CD4-positive, alpha-beta T cell treated with Interleukin-1 beta for 1 hour (primary cell): ENCODE results near the gene SYNJ2.

Experiments used
- DNase-seq, 2 donors: peaks; one replicate each; pipeline ENCODE4 v3.0.0-alpha.2; 2020 to 2022

Gene SYNJ2

GRCh38 chr6:158015188-158015506 is 33.5 kb downstream of the SYNJ2 start:
- DNase-seq, result no peak

DNA sequence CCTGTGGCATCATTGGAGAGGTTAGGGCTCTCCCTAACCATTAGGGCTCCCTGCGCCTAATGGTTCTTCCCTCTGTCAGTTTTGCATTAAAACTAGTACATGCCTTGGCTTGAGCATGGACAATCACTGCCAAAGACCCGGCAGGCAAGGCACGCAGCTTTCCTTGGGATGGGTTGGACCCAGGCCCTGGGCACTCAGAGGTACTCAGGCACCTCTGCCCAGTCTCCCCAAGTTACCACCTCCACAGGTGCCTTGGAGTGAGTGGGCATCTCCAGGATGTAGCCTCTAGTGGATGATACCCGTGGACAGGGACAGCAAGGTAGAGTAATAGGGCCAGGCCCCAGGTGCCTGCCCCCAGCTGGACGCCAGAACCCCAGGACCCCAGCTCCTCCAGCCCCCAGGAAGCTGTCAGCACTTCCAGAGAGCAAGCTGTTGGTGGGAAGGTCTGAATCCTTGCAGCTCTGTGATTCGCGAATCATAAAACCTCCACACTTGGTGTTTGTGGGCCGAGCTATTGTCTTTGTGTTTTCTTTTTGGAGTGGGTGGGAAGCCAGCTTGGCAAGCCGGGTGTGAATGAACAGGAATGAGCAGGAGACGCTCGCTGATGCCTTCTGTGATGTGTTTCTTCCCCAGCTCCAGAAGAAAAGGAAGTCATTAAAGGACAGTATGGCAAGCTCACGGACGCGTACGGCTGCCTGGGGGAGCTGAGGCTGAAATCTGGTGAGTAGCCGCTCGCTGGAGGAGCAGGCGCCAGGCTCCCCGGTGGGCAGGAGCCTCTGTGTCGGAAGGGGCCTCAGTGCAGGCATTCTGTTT is 35.1 kb downstream of the SYNJ2 start:
- no peak for DNase-seq

- no peak for DNase-seq
Measured at GRCh38 chr6:158017621-158018040, 36.0 kb downstream of the SYNJ2 start.

DNA sequence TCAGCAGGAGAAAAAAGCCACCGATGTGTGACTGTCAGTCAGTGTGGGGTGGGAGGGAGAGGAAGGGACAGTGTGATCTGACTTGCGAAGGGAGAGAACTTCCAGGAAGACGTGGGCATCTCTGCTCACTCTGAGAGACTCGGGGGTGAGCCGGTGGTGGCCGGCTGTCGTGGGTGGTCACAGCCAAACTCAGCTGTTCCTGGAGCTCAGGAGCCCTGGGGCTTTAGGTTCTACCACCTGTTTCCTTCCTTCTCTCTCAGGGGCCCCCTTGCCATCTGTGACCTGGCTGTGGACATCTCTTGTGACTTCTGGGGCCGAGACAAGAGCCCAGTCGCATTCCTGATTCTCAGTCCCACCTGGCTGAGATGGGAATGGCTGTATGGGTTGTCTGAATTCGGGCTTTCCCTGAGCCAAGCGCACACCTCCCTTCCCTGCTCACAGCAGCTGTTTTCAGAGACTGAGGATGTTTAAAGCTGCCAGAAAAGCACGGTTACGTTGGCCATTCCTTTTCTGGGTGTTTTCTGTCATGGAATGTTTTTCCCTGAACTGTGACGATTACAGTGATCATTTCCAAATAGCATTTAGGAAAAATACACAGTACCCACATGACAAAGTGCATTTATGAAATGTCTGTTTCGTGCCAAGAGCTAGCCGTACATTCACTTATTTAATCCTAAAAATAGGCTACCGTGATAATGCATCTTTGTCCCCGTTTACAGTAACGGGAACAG is 36.5 kb downstream of the SYNJ2 start:
- no peak for DNase-seq

GRCh38 chr6:158018851-158019361 is 37.2 kb downstream of the SYNJ2 start:
- DNase-seq, result no peak

DNA sequence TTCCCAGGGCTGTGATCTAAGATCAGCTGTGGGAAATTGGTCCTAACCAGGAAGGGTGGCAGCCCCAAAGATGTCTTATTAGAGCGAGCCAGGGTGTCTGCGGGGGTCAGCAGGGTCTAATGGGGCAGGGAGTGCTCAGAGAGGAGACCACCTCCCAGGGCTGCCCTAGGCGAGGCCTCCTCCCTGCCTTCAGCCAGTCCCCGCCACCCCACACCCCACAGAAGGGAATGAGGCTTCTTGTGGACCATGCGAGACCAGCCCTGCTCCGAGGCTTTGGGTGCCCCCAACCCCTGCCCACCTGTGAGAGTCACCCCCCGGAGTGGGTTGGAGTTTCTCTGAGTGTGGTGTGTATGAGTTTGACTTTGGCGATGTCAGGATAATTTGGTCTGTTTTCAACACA is 37.8 kb downstream of the SYNJ2 start:
- no peak for DNase-seq

DNA sequence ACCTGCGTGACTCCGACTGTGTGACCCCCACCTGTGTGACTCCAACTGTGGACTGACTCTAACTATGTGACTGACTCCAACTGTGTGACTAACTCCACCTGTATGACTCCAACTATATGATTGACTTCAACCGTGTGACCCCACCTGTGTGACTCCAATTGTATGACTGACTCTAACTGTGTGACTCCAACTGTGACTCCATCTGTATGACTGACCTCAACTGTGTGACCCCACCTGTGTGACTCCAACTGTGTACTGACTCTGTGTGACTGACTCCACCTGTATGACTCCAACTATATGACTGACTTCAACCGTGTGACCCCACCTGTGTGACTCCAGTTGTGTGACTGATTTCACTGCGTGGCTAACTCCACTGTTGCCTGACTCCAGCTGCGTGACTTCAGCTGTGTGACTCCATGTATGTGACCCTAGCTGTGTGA is 38.6 kb downstream of the SYNJ2 start:
- no peak for DNase-seq

GRCh38 chr6:158020811-158021210 is 39.1 kb downstream of the SYNJ2 start:
- no peak for DNase-seq

DNA sequence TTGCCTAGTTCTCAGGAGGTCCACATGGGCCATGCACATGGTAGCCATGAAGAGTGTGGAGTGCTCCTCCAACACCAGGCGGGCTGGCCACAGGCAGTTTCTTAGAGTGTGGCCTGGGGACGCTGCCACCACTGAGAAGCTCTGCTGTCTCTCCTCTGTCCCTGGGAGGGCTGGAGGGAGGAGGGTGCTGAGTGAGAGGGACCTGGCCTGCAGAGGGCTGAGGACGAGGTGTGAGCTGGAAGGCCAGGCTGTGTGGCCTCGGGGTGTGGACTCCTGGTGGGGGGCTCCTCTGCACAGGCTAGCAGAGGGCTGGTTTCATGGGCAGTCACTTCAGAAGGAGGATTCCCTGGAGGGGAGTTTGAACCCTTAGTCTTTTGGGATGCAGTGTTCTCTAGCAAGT is 39.7 kb downstream of the SYNJ2 start:
- no peak for DNase-seq

GRCh38 chr6:158021814-158022748 is 40.4 kb downstream of the SYNJ2 start:
- no peak for DNase-seq

- no peak for DNase-seq
Measured at GRCh38 chr6:158022749-158023596, 41.3 kb downstream of the SYNJ2 start.

- no peak for DNase-seq
Measured at GRCh38 chr6:158023597-158023939, 41.9 kb downstream of the SYNJ2 start.

- DNase-seq, result no peak
Measured at GRCh38 chr6:158024566-158025297, 43.1 kb downstream of the SYNJ2 start.

DNA sequence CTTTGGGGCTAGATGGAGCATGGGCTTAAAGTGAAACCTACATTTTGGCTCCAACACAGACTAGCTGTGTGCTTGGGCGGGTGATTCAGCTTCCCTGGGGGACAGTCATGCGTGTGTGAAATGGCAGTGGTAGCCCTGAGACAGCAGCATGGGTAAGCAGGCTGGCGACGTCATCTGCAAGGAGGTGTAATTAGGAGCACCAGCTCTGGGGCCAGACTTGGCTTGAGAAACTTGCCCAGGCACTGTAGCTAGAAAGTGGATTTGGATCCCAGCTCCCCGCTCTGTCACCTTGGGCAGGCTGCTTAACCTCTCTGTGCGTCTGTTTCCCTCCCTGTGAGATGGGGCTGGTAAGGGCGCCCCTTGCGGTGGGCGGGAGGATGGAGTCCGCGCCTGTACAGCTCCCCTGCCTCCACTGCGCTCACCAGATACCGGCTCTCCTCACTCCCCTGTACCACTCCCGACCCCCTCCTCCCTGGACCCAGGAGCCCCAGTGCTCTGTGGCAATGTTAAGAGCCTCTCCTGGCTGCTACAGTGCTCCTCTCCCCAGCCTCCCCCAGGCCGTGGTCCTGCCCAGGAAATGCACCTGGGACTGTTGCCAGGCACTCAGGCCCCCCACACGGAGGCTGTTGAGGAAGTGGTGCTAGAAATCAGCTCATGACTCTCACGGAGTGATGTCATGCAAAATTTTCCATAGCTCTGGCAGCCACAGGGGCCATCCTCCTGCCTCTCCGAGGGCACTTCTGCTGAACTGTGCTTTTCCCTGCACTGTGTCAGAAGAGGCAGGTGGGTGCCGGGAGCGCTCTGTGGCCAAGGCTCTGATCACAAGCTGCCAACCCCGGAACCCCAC is 44.6 kb downstream of the SYNJ2 start:
- DNase-seq, result peak; percentile 78 to 83

DNA sequence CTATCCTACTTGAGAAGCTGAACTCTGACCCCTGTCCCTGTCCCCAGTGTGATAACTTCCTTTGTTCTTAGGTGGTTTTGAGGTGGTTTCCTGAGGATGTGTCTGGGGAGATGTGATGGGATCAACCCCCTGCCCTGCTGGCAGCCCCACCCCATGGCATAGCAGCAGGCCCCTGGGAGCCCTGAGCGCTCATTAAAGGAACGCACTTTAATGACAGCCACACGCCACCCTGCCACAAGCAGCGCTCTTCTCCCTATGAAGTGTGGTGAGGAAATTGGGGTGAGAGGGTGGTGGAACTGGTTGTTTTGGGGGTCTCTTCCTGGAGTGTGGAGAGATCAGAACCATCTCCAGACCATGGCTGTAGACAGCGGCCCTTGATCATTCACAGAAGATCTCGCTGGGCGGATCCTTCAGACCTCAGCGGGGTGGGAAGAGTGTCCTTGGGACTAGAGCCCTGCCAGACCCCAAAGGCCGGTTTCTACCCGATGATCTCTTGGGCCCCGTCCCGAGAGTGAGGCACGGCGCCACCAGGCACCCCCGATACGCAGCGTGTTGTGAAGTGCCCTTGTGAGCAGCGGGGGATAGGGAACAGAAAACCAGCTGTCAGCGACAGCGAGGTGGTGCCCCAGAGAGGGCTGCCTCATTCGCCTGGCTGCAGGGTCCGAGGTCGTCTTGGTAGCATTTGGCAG is 45.4 kb downstream of the SYNJ2 start:
- DNase-seq, result peak in 1 of 2 donors; percentile 79

GRCh38 chr6:158027590-158028285 is 46.1 kb downstream of the SYNJ2 start:
- no peak for DNase-seq

DNA sequence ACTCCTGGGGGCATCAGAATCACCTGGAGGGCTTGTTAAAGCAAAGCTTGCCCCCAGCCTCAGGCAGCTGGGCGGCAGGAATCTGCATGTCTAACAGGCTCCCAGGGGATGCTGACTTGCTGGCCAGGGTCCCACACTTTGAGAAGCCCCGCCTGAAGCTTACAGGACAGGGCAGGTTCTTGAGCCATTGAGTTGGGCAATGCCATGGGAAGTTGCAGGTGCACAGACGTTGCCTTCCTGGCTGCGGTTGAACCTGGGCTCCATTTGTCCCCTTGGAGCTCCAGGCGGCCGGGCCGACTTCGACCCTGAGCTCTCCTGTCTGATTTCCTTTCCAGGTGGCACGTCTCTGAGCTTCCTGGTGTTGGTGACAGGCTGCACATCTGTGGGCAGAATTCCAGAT is 46.8 kb downstream of the SYNJ2 start:
- no peak for DNase-seq

DNA sequence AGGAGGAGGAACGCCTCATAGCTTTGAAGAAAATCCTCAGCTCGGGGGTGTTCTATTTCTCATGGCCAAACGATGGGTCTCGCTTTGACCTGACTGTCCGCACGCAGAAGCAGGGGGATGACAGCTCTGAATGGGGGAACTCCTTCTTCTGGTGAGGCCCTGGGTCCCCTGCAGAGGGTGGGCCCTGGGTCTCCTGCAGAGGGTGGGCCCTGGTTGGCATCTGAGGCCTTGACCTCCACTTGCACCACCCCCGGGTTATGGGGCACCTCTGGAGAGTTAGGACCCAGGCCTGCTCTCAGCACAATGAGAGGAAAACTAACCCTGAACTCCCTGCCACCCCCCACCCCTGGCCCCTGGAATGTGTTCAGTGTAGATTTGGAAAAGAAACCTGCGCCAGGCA is 47.2 kb downstream of the SYNJ2 start:
- no peak for DNase-seq

DNA sequence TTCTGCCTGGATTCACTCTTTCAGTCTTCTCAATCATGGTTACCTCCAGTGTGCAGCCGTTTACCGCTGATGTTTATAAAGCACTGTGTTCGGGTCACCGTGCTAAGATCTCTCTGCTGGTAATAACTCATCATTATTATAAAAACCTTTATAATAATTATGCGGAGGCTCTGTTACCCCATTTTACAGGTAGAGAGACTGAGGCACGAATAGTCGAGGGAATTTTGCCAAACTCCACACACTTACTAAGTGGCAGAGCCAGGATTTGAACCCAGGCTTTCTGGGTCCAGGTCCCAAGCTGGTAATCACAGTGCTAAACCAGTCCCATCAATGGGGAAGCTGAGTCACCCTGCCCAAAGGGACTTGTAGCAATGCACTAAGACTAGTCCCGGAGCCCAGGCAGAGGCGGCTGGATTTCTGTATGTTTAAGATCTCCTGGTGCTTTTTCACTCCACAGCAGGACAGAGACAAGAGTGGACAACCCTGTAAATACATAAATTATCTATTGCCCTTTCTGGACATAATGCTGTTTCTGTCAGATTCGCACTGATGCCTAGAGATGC is 48.1 kb downstream of the SYNJ2 start:
- DNase-seq, result no peak
